ENCODE data around the gene DPM1.

The DPM1 gene

DNA sequence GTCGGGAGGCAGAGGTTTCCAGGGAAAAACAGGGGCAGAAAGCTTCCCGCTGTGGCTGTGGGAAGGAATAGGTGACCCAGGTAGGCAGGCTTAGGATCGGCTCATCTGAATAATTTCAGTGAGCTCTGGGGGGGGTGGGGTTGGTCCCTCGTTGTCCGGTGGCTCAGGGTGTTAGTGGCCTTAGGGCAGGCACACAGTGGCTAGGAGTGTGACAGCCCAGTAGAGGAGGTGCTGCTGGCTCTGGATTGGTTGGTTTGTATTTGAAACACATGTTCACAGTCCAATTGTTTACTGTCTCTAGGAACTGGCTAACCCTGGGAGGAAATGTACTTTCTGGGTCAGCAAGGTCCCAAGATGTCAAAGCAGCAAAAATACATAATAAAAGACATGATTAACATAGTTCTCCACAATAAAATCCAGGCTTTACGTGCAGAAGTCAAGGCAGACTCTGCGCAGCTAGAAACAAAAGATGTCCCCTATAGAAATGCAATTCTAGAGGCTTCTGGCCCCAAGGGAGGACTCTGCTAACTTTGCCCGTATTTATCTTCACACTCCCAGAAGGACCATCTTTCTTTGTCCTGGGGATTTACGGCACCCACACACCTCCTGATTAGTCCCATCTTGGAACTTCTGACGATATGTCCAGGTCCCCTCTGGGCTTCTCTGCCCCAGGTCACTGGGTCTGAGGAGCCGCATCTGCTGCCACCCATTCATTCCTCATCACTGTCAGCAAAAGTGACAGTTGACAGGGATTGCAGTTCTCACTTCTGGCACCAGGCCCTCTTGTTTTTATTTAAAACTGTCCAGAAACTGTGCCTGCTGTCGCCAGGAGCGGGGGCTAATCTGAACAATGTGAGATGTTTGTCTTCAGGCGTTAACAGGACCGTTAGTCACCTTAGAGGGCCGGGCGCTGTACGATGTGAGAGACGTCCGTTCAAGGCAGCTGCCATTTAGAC lies 19.0 kb upstream of the DPM1 start:
- peaks cover 0 to 28% of the 10 kb centered on the region in 2 donors for H3K27me3 ChIP-seq
- intact Hi-C loops (cut with DNase I; ENCODE audit: low total_unique reads): no loop called here
- H3K4me1 ChIP-seq: no peaks in the 10 kb centered on the region
- no peaks in the 10 kb centered on the region for H3K9me3 ChIP-seq
- TF ChIP-seq, protein P1, sequence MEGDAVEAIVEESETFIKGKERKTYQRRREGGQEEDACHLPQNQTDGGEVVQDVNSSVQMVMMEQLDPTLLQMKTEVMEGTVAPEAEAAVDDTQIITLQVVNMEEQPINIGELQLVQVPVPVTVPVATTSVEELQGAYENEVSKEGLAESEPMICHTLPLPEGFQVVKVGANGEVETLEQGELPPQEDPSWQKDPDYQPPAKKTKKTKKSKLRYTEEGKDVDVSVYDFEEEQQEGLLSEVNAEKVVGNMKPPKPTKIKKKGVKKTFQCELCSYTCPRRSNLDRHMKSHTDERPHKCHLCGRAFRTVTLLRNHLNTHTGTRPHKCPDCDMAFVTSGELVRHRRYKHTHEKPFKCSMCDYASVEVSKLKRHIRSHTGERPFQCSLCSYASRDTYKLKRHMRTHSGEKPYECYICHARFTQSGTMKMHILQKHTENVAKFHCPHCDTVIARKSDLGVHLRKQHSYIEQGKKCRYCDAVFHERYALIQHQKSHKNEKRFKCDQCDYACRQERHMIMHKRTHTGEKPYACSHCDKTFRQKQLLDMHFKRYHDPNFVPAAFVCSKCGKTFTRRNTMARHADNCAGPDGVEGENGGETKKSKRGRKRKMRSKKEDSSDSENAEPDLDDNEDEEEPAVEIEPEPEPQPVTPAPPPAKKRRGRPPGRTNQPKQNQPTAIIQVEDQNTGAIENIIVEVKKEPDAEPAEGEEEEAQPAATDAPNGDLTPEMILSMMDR (IDR thresholded peaks at IDR 0.05): no peak
- DNase-seq: no peak
- no peak overlapping the region for H3K27ac ChIP-seq
- H3K4me3 ChIP-seq: no peak overlapping the region
- no peaks in the 10 kb centered on the region for H3K36me3 ChIP-seq

DNA sequence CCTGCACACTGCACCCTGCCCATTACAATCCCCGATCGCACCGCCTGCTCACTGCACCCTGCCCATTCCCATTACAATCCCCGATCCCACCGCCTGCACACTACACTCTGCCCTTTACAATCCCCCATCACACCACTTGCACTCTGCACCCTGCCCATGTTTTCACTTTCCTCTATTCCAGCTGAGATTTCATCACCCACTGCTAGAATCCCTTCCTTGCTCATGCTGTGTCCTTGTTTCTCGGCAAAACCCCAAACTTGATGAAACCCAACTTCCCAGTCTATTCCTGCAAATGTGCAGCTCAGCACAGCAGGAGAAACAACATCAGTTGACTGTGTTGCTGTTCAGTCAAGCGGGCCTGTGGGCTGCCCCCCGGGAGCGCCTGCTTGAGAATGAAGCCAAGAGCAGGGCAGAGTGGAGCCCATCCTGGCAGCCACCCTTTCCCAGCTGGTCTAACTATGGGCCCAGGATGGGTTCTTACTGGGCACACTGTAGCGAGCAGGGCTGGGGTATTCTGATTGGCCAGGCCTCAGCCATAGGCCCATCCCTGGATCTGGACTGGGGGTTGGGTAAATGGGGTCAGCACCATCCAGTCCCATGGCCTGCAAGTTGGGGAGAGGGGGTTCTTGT lies 17.5 kb upstream of the DPM1 start:
- DNase-seq: no peak
- intact Hi-C loops (cut with DNase I; ENCODE audit: low total_unique reads): no loop called here
- H3K27ac ChIP-seq: no peak overlapping the region

DNA sequence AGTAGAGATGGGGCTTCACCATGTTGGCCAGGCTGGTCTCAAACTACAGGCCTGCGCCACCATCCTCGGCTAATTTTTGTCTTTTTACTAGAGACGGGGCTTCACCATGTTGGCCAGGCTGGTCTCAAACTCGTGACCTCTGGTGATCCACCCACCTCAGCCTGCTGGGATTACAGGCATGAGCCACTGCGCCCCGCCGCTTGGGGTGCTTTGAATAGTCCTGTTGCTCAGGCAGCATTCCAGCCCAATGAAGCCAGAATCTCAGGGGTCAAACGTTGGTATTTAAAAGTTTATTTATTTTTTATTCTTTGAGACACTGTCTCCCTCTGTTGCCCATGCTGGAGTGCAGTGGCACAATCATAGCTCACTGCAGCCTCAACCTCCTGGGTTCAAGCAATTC lies 11.6 kb upstream of the DPM1 start:
- Histone ChIP-seq H3K27me3 (no peaks in the 10 kb centered on the region), H3K4me1 (no peaks in the 10 kb centered on the region), H3K27ac (no peak overlapping the region), H3K9me3 (no peaks in the 10 kb centered on the region), H3K4me3 (no peak overlapping the region), H3K36me3 (no peaks in the 10 kb centered on the region)
- no peak for DNase-seq
- intact Hi-C loops (cut with DNase I; ENCODE audit: low total_unique reads): no loop called here
- TF ChIP-seq, protein P1 (IDR thresholded peaks at IDR 0.05): no peak

More for the DNA sequence above, 17.5 kb upstream of the DPM1 start:
- H3K36me3 ChIP-seq: no peaks in the 10 kb centered on the region
- H3K4me3 ChIP-seq: no peak overlapping the region
- no peaks in the 10 kb centered on the region for H3K4me1 ChIP-seq
- H3K27me3 ChIP-seq: peaks cover 0 to 17% of the 10 kb centered on the region in 2 donors
- TF ChIP-seq, protein P1 (IDR thresholded peaks at IDR 0.05): no peak
- H3K9me3 ChIP-seq: no peaks in the 10 kb centered on the region

DNA sequence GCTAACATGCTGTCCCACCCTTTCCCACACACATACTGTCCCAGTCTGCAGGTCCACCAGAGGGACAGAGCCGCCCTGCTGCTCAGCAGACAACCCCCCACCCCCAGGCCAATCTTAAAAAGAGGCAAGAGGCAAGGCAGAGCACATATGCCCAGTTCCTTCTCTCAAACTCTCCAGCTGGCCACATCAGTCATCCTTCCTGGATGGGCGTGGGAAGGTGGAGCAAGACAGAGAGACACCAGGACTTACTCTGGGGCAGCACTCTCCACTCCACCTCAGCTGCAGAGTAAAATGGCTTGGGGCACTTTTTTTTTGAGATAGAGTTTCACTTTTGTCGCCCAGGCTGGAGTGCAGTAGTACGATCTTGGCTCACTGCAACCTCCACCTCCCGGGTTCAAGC lies 11.1 kb upstream of the DPM1 start:
- Histone ChIP-seq H3K27me3 (no peaks in the 10 kb centered on the region), H3K4me3 (no peak overlapping the region), H3K4me1 (no peaks in the 10 kb centered on the region), H3K36me3 (no peaks in the 10 kb centered on the region), H3K27ac (no peak overlapping the region), H3K9me3 (no peaks in the 10 kb centered on the region)
- no peak for DNase-seq
- intact Hi-C loops (cut with DNase I; ENCODE audit: low total_unique reads): no loop called here
- TF ChIP-seq, protein P1 (IDR thresholded peaks at IDR 0.05): no peak

DNA sequence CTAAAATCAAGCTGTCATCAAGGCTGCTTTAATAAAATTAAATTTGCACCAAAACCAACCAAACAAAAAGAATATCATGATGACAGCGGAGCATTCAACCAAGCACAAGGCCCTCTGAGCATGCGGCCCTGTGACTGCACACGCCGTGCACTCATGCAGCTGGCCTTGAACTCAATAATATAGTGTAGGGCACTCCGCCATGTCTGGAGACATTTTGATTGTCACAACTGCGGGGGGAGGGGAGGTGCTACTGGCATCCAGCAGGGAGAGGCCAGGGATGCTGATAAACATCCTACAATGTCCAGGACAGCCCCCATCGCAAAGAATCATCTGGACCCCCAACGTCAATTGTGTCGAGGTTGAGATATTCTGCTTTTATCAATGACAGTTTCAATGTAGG lies 10.0 kb upstream of the DPM1 start:
- H3K27ac ChIP-seq: no peak overlapping the region
- TF ChIP-seq, protein P1 (IDR thresholded peaks at IDR 0.05): no peak
- DNase-seq: no peak
- no peaks in the 10 kb centered on the region for H3K9me3 ChIP-seq
- intact Hi-C loops (cut with DNase I; ENCODE audit: low total_unique reads): no loop called here
- no peaks in the 10 kb centered on the region for H3K4me1 ChIP-seq
- H3K4me3 ChIP-seq: no peak overlapping the region
- H3K36me3 ChIP-seq: no peaks in the 10 kb centered on the region
- no peaks in the 10 kb centered on the region for H3K27me3 ChIP-seq

Data from tibial artery (tissue), 4 donors.